ENCODE measurements around the gene DAO.

DAO gene

GRCh38 chr12:108835860-108836634 lies 43.8 kb upstream of the DAO start:
- TF ChIP-seq ZFX (IDR thresholded peaks at IDR 0.05) (no peak), CTCF (conservative IDR thresholded peaks at IDR 0.05) (no peak)
- no peak overlapping the region for H3K27ac ChIP-seq

- H3K27ac ChIP-seq: no peak overlapping the region
- TF ChIP-seq ZFX (IDR thresholded peaks at IDR 0.05): no peak
- no peak for TF ChIP-seq CTCF (conservative IDR thresholded peaks at IDR 0.05)
These were observed 42.7 kb upstream of the DAO start for GRCh38 chr12:108837239-108837638.

DNA sequence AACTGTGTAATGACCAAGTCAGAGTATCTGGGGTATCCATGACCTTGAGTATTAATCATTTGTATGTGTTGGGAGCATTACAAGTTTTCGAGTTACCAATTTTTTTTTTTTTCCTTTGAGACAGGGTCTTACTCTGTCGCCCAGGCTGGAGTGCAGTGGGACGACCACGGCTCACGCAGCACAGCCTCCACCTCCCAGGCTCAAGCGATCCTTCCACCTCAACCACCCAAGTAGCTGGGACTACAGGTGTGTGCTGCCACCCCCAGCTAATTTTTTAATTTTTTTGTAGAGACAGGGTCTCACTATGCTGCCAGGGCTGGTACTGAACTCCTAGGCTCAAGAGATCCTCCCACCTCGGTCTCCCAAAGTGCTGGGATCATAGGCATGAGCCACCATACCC lies 42.2 kb upstream of the DAO start:
- no peak for TF ChIP-seq CTCF (conservative IDR thresholded peaks at IDR 0.05)
- H3K27ac ChIP-seq: no peak overlapping the region

DNA sequence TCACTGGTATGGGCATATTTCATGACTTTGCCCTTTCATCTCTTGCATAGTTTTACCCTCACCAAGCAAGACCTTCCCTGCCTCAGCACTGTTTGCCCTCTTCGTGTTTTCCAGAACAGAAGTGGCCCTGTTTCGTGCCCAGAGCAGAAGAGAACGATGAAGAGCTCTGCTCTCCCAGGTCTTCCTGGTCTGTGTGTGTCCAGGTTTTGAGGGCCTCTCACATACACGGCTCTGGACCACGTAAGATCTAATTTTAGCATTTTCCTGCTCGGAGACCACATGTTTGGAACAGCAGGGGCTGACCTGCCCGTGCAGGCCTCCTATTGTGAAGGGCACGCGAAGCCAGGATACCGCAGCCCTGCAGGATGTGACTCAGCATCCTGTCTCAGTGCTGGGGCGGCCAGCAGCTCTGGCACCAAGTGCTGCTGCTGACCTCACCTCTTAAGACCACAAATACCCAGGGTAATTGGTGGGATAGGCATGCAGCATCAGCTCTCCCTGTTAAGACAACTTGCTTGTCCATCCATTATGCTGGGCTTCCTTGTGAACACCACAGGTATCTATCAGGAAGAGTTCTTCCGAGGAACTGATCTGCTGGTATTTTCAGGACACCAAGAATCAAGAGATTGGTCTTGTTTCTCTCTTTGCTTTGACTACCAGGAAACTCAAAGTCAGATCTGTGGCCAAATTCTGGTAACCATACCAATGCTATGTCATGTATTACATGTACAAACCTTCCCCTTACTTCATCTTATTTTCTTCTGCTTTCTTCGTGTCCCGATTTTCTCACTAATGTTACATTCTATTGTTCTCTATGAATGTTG lies 41.5 kb upstream of the DAO start:
- no peak overlapping the region for H3K27ac ChIP-seq
- no peak for TF ChIP-seq CTCF (conservative IDR thresholded peaks at IDR 0.05)
- TF ChIP-seq ZFX (IDR thresholded peaks at IDR 0.05): no peak

- H3K27ac ChIP-seq: no peak overlapping the region
- TF ChIP-seq ZFX (IDR thresholded peaks at IDR 0.05) (no peak), CTCF (conservative IDR thresholded peaks at IDR 0.05) (no peak)
These were observed 40.6 kb upstream of the DAO start for GRCh38 chr12:108839018-108839889.

DNA sequence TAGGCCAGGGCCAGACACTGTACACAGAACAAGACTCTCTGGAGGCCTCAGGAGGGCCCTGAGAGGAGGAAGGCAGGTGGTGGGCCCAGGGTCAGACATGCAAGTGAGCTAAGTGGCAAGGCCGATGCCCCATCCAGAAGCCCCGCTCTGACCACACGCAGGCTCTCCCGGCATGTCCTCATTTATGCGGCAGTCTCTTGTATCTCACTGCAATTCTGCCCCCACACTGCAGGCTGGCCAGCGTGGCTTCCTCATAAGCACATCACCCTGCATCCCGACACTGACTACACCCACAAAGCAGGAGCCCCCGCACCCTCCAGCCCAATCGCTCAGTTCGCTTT lies 40.0 kb upstream of the DAO start:
- TF ChIP-seq CTCF (conservative IDR thresholded peaks at IDR 0.05): no peak
- TF ChIP-seq ZFX (IDR thresholded peaks at IDR 0.05): no peak
- no peak overlapping the region for H3K27ac ChIP-seq
